Large intestine (tissue), 3 donors: ENCODE results near the gene RPS27. TPM values are rescaled to one million over a fixed set of nuclear protein-coding genes. Genes with fewer than 3 reads are reported as not detected.

ENCODE experiments used
- DNase-seq, 2 donors: peaks; one replicate each; pipeline versions ENCODE4 v3.0.0 to v3.0.0-alpha.2; 2013
- H3K27ac ChIP-seq: one replicate; pipeline ENCODE4 v1.5.1; 2013; ENCODE audit warnings: low read length
- H3K27me3 ChIP-seq: 2 replicates; pipeline ENCODE4 v1.6.1; 2013; ENCODE audit warnings: low read length; ENCODE audit not compliant: control insufficient read depth, insufficient read depth
- H3K36me3 ChIP-seq: 2 replicates; pipeline ENCODE4 v1.6.1; 2013; ENCODE audit warnings: low read length; ENCODE audit not compliant: control insufficient read depth, insufficient read depth
- H3K4me1 ChIP-seq: one replicate; pipeline ENCODE4 v1.6.1; 2013; ENCODE audit warnings: low read length; ENCODE audit not compliant: control insufficient read depth, insufficient read depth
- H3K4me3 ChIP-seq: one replicate; pipeline ENCODE4 v1.5.1; 2013; ENCODE audit warnings: low read length
- H3K9me3 ChIP-seq: one replicate; pipeline ENCODE4 v1.6.1; 2013; ENCODE audit warnings: mild to moderate bottlenecking, low read depth, low read length, moderate library complexity; ENCODE audit not compliant: control insufficient read depth
- WGBS: methylation state at CpG from one replicate; pipeline ENCODE4 v1.1.5; 2013; ENCODE audit warnings: low lambda C conversion rate; ENCODE audit not compliant: insufficient coverage; 5-methylcytosine and 5-hydroxymethylcytosine counted together
- polyA plus RNA-seq: library from polyadenylated mRNA; unstranded; fragments of 120-200 nt; gene quantifications from one replicate; pipeline ENCODE4 v1.2.1, GENCODE V29; 2013

The RPS27 gene
- polyA plus RNA-seq, 1 donor, result 5,987 TPM

- no peaks in the 10 kb centered on the region for H3K9me3 ChIP-seq
- WGBS, result no CpG with 5 or more reads among the region's 95 CpGs
- peak overlapping the region; percentile 94 for H3K4me3 ChIP-seq
- H3K27me3 ChIP-seq, result no peaks in the 10 kb centered on the region
- H3K27ac ChIP-seq, result peak overlapping the region; percentile 83
- DNase-seq, result peak; percentile 74 to 91
- peaks cover 53% of the 10 kb centered on the region for H3K36me3 ChIP-seq
- peaks cover 14% of the 10 kb centered on the region for H3K4me1 ChIP-seq
Measured at GRCh38 chr1:153945795-153946621, 44.6 kb upstream of the RPS27 start.

DNA sequence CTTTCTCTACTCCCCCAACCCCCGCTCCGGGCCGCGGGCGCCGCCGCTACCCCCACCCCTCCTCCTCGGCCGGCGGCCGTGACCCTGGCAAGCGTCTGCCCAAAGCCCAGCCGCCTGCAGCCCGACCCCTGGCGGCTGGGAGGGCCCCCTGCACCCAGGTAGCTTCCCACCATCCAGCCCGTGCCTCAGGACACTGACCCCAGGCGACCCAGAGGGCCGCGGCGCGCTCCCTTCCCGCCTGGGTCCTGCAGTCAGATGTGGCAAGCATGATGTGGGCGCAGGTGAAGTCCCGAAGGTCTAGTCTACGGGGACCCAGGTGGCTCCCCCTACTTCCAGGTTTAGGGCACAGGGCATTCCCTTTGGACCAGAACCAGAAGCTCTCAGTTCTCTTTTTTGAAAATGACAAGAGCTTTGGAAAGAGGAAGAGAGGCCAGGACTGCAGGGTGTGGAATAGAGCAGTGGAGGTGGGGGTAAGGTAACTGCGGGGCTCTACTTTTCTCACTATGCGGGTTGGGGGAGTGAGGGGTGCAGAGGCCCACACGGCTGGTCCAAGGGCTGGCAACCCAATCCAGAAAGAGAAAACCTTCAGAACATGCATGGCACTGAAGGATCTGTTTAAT is 43.8 kb upstream of the RPS27 start, which contains the start of gene DENND4B:
Gene DENND4B (minus strand): TSS at position 97 of the 620 bp plus-strand sequence. CDS start 2,344 bp downstream, outside the sequence.
- H3K27me3 ChIP-seq, result no peaks in the 10 kb centered on the region
- WGBS, result no CpG with 5 or more reads among the region's 28 CpGs
- peaks cover 14% of the 10 kb centered on the region for H3K4me1 ChIP-seq
- H3K9me3 ChIP-seq, result no peaks in the 10 kb centered on the region
- DNase-seq, result peak; percentile 79 to 81
- peak within 1 kb of the TSS; percentile 83 for H3K27ac ChIP-seq
- peak within 1 kb of the TSS; percentile 94 for H3K4me3 ChIP-seq
- peaks cover 58% of the 10 kb centered on the region for H3K36me3 ChIP-seq

DNA sequence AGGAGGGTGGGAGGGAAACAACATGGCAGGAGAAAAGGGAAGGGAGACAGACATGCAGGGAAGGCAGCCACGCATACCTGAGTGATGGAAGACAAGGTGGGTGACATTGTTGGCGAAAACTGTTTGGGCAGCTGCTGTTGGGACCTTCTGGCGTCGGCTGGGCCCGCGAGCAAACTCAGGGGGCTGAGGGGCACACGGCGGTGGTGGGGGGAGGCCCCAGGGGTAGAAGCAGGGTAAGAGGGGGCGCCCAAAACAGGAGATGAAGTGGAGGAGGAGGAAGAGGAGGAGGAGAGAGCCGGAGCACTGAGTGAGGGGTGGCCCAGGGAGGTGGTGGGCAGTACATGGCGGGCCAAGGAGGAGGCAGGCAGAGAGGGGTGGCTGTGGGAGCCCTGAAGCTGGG is 39.4 kb upstream of the RPS27 start:
- Histone ChIP-seq H3K27me3 (no peaks in the 10 kb centered on the region), H3K36me3 (peaks cover 64% of the 10 kb centered on the region), H3K27ac (no peak overlapping the region), H3K4me1 (peaks cover 12% of the 10 kb centered on the region), H3K4me3 (no peak overlapping the region), H3K9me3 (no peaks in the 10 kb centered on the region)
- 100% methylated on average over 4 of the region's 11 CpGs for WGBS
- no peak for DNase-seq

DNA sequence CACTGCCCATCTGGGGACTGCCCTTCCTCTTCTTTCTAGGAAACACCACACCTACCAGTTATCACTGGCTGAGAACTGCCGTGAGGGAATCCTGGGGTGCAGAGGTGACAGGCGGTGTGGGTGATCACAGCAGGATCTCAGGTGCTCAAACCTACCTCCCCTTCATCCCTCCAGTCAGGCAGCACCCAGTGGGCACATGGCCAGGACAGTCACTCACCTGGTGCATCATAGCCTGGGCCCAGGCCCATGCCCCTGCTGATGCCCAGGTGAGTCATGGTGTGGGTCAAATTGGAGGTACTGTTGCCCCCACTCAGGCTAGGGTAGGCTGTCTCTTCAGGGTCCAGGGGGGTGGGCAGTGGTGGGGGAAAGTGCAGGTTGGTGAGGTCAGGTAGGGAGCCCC is 38.8 kb upstream of the RPS27 start:
- Histone ChIP-seq H3K4me3 (no peak overlapping the region), H3K9me3 (no peaks in the 10 kb centered on the region), H3K36me3 (peaks cover 64% of the 10 kb centered on the region), H3K27me3 (no peaks in the 10 kb centered on the region), H3K4me1 (peaks cover 16% of the 10 kb centered on the region), H3K27ac (no peak overlapping the region)
- no CpG with 5 or more reads among the region's 2 CpGs for WGBS
- DNase-seq, result no peak

- Histone ChIP-seq H3K4me1 (peaks cover 23% of the 10 kb centered on the region), H3K9me3 (no peaks in the 10 kb centered on the region), H3K36me3 (peaks cover 51% of the 10 kb centered on the region), H3K4me3 (no peak overlapping the region), H3K27me3 (no peaks in the 10 kb centered on the region), H3K27ac (no peak overlapping the region)
- WGBS, result no CpG with 5 or more reads among the region's 4 CpGs
- DNase-seq, result no peak
Measured at GRCh38 chr1:153953859-153954365, 36.6 kb upstream of the RPS27 start.

DNA sequence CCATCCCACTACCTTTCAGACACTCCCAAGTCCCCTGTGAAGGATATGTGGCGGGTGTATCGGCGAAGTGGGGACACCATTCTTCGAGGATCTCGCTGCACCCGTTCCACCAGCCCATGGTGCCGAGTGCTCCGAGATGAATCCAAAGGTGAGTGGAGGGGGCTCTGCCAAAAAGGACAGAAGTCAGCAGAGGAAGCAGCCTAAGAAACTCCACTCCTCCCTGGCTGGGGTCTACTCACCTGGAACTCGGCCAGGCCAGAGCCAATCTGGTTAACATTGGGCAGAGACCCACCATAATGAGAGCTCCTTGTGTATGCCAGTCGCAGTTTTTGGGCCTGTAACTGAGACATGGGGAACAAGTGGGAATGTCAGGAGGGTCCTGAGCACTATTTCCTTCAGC is 35.7 kb upstream of the RPS27 start:
- no peak overlapping the region for H3K4me3 ChIP-seq
- peaks cover 23% of the 10 kb centered on the region for H3K4me1 ChIP-seq
- no CpG with 5 or more reads among the region's 10 CpGs for WGBS
- no peaks in the 10 kb centered on the region for H3K9me3 ChIP-seq
- no peak overlapping the region for H3K27ac ChIP-seq
- DNase-seq, result no peak
- H3K27me3 ChIP-seq, result no peaks in the 10 kb centered on the region
- H3K36me3 ChIP-seq, result peaks cover 50% of the 10 kb centered on the region

GRCh38 chr1:153956997-153957715 is 33.4 kb upstream of the RPS27 start:
- DNase-seq, result no peak

DNA sequence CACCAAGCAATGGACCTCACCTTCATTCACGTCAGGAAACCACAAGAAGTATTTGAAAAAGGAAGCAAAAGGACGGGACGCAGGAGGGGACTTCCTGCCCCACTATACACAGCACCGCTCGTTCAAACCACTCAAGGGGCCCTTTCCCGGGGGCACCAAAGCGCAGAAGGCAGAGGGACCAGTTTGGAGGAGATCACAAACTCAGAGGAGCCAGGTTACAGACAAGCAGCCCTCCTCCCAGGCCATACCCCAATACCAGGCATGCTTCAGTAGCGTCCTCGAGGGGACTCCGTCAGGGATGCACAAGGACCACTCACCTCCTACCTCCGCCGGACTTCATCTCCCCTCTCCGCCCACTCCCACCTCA is 32.8 kb upstream of the RPS27 start:
- peaks cover 36% of the 10 kb centered on the region for H3K36me3 ChIP-seq
- no CpG with 5 or more reads among the region's 13 CpGs for WGBS
- H3K27me3 ChIP-seq, result no peaks in the 10 kb centered on the region
- no peaks in the 10 kb centered on the region for H3K9me3 ChIP-seq
- H3K4me3 ChIP-seq, result peak overlapping the region; percentile 80
- peaks cover 37% of the 10 kb centered on the region for H3K4me1 ChIP-seq
- DNase-seq, result no peak
- peak overlapping the region; percentile 77 for H3K27ac ChIP-seq

More at GRCh38 chr1:153956997-153957715, 33.4 kb upstream of the RPS27 start:
- no peaks in the 10 kb centered on the region for H3K27me3 ChIP-seq
- H3K36me3 ChIP-seq, result peaks cover 42% of the 10 kb centered on the region
- peak overlapping the region; percentile 80 for H3K4me3 ChIP-seq
- WGBS, result no CpG with 5 or more reads among the region's 6 CpGs
- peaks cover 32% of the 10 kb centered on the region for H3K4me1 ChIP-seq
- peak overlapping the region; percentile 77 for H3K27ac ChIP-seq
- no peaks in the 10 kb centered on the region for H3K9me3 ChIP-seq

GRCh38 chr1:153958111-153958960 is 32.2 kb upstream of the RPS27 start, which contains the start of gene CRTC2:
Gene CRTC2, minus strand, starts transcription at chr1:153958612. Its CDS starts 115 bp downstream, at chr1:153958497.
- peaks cover 34% of the 10 kb centered on the region for H3K36me3 ChIP-seq
- peak; percentile 98 to 99 for DNase-seq
- H3K4me3 ChIP-seq, result peak within 1 kb of the TSS; percentile 80
- WGBS, result 5% methylated on average over 4 of the region's 75 CpGs
- H3K27ac ChIP-seq, result peak within 1 kb of the TSS; percentile 77
- no peaks in the 10 kb centered on the region for H3K27me3 ChIP-seq
- no peaks in the 10 kb centered on the region for H3K9me3 ChIP-seq
- peaks cover 37% of the 10 kb centered on the region for H3K4me1 ChIP-seq
